DLD1 (cell line): ENCODE measurements around the gene CEP44.
"Not testable (repeated sequence)": the region's sequence is repeated elsewhere in the genome, so short reads cannot be mapped to it uniquely, and the experiment has no call there.

Source experiments
- in situ Hi-C: cut with HindIII; loops from 2 replicates; pipeline ENCODE4 v1.10.0; 2017; ENCODE audit warnings: low sequenced_read_pairs

The CEP44 gene, protein sequence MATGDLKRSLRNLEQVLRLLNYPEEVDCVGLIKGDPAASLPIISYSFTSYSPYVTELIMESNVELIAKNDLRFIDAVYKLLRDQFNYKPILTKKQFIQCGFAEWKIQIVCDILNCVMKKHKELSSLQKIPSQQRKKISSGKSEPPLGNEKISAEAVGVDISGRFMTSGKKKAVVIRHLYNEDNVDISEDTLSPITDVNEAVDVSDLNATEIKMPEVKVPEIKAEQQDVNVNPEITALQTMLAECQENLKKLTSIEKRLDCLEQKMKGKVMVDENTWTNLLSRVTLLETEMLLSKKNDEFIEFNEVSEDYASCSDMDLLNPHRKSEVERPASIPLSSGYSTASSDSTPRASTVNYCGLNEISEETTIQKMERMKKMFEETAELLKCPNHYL

DNA sequence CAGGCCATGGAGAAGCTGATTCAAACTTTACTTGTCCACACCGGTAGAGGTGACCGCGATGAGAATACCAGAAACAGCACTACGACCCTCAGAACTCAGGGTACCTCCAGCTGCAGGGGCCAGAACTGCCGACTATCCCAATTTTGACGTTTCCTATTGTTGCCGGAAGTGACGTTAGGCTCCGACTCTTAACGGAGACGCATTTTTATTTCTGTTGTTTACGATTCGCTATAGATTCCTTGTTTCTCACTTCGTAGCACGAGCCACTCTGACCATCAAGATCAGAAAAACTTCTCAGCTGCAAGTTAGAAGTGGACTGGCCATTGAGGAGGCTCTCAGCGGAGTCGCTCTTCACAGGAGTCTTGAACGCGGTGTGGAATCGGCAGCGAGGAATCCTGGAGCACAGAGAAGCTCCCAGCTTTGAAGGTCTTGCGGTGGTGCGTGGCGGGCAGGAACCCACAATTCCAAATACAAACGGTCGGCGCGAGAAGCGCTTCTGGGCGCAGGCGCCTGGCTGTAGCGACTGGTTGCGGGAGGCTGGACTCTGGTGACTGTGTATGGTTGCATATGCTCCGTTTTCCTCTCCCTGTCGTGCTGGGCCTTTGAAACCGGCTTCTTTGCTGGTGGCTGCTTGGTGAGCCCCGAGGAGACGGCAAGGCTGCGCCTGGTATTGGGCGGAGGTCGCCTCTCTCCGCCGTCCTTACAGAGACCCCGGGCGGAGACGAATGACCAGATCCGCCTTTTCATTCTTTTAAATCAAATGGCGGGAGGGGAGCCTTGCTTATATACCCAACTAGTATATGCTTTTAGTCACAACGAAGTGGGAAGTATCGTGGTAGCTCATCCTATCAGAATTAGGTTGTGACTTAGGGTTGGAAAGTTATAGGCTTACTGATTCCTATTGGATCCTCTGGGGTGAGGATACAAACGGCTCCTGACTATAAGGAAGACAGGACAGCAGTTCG is at the start of gene CEP44, which contains the start of gene FBXO8:
Gene CEP44 (plus strand): TSS at position 405 of the 965 bp plus-strand sequence. CDS start 15,211 bp downstream, outside the sequence.
Gene FBXO8 (minus strand): TSS at position 161 of the 965 bp plus-strand sequence. CDS start 20,575 bp downstream, outside the sequence.
- in situ Hi-C loops = no loop called here

- in situ Hi-C loops = no loop called here
Observed at GRCh38 chr4:174236359-174236758, 47.4 kb upstream of the CEP44 start.

- in situ Hi-C loops = no loop called here
Observed at GRCh38 chr4:174241162-174241561, 42.5 kb upstream of the CEP44 start.

DNA sequence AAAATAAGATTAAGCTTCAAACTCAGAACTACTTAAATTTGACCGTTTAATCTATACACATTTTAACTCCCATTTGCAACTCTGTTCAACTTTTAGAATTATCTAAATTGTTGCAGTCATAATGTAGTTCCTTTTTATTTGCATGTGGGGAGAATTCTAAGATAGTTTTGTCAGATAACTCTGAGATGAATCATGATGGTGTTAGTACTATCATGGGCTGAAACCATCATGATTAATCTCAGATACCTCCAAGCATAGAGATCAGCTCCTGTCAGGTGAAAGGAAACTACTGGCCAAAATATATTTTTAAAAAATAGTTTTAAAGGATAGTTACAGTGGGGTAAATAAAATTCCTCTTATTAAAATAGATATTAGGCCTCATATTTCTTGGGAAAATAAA is 39.3 kb upstream of the CEP44 start:
- in situ Hi-C loops = no loop called here

DNA sequence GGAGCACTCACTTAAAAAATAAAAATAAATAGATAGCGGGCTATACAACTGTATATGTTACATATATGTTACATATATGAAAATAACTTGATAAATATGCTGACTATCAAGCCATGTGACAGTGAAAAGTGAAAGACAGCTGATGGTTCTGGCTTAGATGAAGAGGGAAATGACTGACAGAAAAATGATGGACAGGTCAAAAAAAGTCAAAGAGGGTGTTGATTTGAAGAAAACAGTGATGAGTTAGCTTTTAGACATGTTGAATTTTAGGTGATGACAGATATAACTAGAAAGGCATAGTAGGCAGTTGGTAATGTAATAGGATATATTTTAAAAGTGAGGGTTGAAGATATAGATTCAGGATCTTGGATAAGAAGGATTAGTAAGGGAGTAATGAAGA is 38.0 kb upstream of the CEP44 start:
- in situ Hi-C loops = no loop called here

GRCh38 chr4:174248407-174248806 is 35.3 kb upstream of the CEP44 start:
- in situ Hi-C loops = no loop called here

DNA sequence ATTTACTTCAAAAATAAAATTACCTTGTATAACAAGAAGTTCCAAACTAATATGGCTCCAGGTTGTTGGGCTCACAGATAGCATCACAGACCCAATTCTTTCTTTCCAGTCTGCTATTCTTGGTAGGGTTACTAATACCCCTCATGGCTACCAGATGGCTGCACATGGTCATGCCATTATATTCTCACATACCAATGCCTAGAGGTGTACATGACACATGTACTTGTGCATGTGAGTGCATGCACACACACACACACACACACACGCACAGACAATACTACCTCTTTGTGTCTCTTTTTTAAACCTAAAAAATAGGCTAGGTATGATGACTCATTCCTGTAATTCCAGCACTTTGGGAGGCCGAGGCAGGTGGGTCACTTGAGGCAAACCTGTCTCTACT is 31.3 kb upstream of the CEP44 start:
- in situ Hi-C loops = no loop called here

DNA sequence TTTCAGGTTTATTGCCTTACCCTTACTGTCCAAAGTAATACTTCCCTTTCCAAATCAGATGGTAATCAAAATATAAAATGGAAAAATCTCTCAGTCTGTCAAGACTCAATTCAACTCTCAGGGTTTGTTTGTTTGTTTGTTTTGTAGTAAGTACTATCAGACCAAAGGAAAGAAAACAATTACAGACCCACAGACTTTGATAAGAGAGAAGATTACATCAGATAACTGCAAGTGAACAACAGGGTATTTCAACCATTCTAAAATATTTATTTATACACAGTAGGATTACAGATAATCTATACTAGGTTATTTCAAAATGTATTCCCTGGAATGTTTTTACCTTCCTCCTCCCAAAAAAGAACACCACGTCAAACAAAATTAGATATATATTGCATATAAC is 29.1 kb upstream of the CEP44 start:
- in situ Hi-C loops = no loop called here

GRCh38 chr4:174255374-174255773 is 28.3 kb upstream of the CEP44 start:
- in situ Hi-C loops = no loop called here

DNA sequence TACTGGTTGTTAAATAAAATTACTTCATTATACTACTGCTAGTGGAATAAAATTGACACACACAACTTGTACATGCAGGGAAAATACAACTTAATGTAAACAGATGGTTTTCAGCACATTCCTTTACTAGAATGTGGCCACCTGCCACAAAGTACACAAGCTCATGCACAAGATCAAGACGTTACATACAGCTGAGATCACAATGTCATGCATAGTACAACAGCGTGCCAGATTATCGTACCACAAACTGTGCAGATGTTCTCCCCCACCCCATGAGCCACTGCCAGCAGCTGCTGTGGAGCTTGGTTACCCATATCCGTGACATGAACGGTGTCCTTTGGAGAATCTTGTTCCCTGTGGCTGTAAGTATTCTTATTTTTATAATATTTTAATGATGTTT is 27.9 kb upstream of the CEP44 start:
- in situ Hi-C loops = no loop called here

GRCh38 chr4:174256277-174256713 is 27.4 kb upstream of the CEP44 start:
- in situ Hi-C loops = no loop called here

GRCh38 chr4:174259580-174259979 is 24.1 kb upstream of the CEP44 start:
- in situ Hi-C loops = no loop called here

GRCh38 chr4:174260099-174260498 is 23.6 kb upstream of the CEP44 start:
- in situ Hi-C loops = no loop called here

- in situ Hi-C loops = not testable (repeated sequence)
Observed at GRCh38 chr4:174261432-174261831, 22.3 kb upstream of the CEP44 start.

DNA sequence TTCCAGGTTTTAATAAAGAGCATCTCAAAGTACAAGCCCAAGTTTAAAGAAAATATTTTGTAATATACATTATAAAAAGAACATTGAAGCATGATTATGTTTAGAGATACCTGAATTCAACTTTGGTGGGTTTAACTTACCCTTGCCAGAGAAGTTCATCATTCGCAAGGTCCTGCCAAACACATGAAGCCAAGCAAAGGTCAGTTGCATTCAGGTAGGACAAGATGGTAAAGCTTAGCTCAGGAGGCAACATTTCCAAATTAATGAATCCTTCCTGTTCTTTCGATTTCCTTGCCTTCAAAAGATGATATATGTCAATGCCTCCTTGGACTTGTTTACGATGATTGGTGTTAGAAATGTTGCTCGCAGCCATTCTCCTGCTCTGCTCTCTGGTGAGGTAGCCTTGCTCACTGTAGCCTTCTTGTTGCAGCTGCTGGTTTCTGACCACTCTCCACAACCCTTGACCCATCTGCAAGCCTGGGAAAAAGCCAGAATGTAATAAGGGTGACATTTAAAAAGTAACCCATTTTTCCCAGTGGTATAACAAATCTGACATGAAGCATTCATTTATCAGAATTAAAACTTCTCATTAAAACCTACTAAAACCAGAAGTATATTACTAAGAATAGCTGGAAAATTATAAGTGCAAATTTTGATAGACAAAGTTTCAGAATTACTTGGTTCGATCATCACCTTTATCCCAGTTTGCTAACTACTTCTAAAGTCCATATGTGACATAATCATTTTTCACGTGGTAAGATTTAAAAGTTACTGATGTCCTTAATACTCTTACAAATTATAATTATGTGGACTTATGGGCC is 20.9 kb upstream of the CEP44 start:
- in situ Hi-C loops = no loop called here

DNA sequence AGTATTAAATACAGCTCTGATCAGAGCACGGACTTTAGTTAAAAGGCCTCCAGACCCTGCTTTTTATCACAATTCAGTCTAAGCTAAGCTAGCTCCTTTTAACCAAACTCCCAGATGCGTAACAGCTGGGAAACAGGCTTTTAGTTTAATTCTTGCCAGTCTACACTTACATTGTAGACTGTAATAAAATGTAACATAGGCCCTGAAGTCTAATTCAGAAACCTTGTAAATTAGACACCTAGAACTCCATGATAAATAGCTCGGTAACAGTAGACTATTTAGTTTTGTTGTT is 20.3 kb upstream of the CEP44 start:
- in situ Hi-C loops = no loop called here

GRCh38 chr4:174265916-174266315 is 17.8 kb upstream of the CEP44 start:
- in situ Hi-C loops = no loop called here

- in situ Hi-C loops = no loop called here
Observed at GRCh38 chr4:174266416-174266815, 17.3 kb upstream of the CEP44 start.

DNA sequence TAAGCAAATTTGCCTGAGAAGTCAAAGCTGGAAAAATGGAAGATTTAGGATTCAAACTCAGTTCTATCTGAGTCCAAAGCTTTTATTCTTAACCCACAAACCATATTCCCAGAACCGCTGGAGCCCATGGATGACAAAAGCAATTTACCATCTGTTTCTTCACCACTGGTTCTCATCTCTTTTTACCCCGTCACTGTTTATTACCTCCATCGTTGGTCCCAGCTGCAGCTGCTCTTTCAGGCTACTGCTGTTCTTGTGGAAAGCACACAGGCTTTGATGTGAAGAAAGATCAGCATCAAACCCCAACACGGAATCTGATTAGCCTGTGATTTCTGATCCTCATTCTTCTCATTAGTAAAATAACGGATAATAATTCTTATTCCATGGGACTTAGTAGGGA is 9.8 kb upstream of the CEP44 start:
- in situ Hi-C loops = no loop called here

GRCh38 chr4:174274436-174274835 is 9.3 kb upstream of the CEP44 start:
- in situ Hi-C loops = no loop called here

DNA sequence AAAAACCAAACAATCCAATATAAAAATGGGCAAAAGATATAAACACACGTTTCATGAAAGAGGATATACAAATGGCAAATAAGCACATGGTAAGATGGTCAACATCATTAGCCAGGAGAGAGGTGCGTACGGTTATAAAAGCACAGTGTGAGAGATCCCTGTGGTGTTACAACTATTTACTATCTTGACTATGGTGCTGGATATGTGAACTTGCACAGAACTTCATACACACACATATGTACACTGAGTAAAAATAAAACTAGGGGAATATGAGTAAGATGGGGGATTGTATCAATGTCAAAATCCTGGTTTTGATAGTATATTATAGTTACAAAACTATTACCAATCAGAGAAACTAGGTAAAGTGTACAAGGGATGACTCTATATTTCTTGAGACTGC is 8.6 kb upstream of the CEP44 start:
- in situ Hi-C loops = no loop called here
